T47D (cell line): ENCODE results near the gene C3orf80.
"Not testable (repeated sequence)": the region's sequence is repeated elsewhere in the genome, so short reads cannot be mapped to it uniquely, and the experiment has no call there.

ENCODE experiments used
- DNase-seq, 2 experiments: peaks; one replicate each; pipeline versions ENCODE4 v3.0.0 to v3.0.0-alpha.2; 2011 to 2012; ENCODE audit warnings: low read depth in 1 of 2, low spot score in 1 of 2
- JUND ChIP-seq: IDR thresholded peaks from 2 replicates; pipeline ENCODE4 v1.6.1; 2012; ENCODE audit warnings: low read depth
- in situ Hi-C: cut with HindIII; loops from 2 replicates; pipeline ENCODE4 v1.10.0; 2016; ENCODE audit warnings: low sequenced_read_pairs, low pct_unique_long_range_greater_than_20kb

C3orf80 gene

GRCh38 chr3:160225176-160226025 is at the start of gene C3orf80:
C3orf80 (plus strand) TSS chr3:160225422; CDS start chr3:160225636, 214 bp downstream.
- in situ Hi-C loops: no loop called here
- TF ChIP-seq JUND: no peak
- peak; percentile 82 to 84 for DNase-seq

DNA sequence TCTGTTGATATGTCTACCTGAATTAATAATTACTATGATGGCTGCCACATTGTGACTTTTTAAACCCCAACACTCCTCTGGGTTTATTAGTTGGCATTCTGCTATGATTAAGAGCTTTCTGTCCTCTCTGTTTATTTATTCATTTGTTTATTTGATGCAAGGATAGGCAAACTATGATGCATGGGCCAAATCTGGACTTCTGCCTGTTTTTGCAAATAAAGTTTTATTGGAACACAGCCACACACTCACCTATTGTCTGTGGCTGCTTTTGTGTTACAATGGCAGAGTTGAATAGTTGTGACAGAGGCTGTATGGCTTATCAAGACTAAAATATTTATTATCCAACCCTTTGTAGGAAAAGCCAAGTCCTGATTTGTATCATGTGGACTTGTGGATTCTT is 48.3 kb upstream of the C3orf80 start:
- DNase-seq: no peak
- in situ Hi-C loops: no loop called here
- no peak for TF ChIP-seq JUND

DNA sequence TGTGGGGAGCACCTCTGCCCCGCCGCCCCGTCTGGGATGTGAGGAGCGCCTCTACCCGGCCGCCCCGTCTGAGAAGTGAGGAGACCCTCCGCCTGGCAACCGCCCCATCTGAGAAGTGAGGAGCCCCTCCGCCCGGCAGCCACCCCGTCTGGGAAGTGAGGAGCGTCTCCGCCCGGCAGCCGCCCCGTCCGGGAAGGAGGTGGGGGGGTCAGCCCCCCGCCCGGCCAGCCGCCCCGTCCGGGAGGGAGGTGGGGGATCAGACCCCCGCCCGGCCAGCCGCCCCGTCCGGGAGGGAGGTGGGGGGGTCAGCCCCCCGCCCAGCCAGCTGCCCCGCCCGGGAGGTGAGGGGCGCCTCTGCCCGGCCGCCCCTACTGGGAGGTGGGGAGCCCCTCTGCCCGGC is 46.6 kb upstream of the C3orf80 start:
- in situ Hi-C loops, DNase-seq: not testable (repeated sequence)

DNA sequence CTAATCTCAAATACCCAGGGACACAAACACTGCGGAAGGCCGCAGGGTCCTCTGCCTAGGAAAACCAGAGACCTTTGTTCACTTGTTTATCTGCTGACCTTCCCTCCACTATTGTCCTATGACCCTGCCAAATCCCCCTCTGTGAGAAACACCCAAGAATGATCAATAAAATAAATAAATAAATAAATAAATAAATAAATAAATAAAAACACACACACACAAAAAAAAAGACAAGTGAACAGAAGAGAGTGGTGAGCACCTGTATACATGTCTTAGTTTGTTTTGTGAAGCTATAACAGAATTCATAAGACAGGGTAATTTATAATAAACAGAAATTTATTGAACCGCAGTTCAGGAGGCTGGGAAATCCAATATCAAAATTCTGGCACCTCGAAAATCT is 45.8 kb upstream of the C3orf80 start:
- DNase-seq, in situ Hi-C loops: not testable (repeated sequence)

- in situ Hi-C loops: no loop called here
- no peak for TF ChIP-seq JUND
- no peak for DNase-seq
Measured at GRCh38 chr3:160179906-160180305, 45.3 kb upstream of the C3orf80 start.

DNA sequence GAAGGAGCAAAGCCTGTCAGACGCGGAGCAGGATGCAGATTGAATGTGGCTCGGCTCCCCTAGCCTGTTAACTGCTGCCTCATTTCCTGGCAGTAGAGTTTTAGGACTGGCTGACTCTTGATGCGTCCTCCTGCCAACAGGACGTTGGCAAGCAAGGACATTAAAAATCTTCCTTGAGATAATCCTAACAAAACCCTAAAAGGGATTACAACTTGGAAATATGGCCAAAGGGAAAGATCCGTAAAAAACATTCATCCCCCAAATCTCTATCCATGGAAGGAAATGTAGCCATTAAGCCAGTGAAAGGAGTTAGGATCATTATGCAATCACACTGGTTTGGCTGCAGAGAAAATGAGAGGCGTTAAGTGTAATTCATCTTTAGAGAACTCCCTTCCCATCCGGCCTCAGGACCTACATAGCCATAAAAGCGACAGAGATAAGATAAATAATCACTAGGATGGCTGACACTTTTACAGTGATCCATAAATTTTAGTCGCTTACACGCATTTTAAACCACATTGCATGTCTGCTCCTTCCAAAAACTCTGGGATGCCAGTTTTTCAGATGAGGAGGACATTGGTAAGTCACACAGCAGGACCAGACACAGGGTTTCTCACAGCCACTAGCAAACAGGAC is 44.5 kb upstream of the C3orf80 start:
- DNase-seq: peak in 1 of 2 experiments; percentile 30
- in situ Hi-C loops: no loop called here

DNA sequence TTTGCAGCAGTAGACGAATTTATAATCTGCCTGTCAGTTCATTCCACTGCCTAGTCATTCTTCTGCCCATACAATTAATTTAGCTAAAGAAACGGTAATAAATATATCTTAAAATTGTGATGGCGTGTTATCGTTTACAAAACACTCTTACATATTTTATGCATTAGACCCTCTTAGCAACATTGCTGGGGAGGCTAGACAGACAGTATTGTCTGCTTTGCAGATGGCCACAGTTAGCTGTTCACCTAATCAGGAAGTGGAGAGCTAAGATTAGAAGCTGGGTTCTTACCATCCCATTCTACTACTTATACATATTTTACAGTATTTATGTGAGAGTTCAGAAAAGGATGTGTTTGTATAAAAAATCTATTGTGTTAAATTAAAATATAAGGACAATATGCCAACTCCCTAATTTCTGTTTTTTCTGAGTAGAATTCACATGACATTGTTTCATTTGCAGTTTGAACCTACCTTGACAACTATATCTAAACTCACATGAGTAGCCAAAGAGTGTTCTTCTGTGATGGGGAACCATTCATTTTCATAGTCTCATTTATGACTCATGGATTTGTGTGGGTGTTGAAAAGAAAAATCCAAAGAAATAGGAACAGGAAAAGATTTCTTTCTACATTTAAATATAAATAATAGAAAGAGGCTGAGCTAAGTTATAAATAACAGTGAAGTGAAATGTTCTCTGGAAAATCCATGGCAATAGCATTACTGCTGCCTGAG is 41.7 kb upstream of the C3orf80 start:
- in situ Hi-C loops: no loop called here
- no peak for TF ChIP-seq JUND
- no peak for DNase-seq

More for the DNA sequence above, 44.5 kb upstream of the C3orf80 start:
- TF ChIP-seq JUND: no peak

- no peak for DNase-seq
- in situ Hi-C loops: no loop called here
- no peak for TF ChIP-seq JUND
Measured at GRCh38 chr3:160184655-160185054, 40.6 kb upstream of the C3orf80 start.

DNA sequence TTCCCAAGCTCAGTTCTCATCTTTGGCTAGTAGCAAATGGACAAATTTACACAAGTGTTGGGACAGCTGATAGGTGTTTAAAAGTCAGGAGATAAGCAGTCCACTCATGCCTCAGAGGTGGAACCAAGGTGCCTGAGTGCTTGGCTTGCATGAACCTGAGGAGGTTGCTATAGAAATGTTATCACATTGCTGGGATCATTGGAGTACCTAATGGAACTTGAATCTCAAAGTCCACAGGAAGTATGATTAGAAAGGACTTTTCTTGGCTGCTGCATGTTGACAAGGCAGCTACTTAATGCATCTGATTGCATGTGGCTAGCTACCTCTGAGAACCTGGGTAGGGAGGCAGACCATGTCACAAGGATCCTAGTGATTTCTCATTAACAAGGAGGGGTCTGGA is 39.5 kb upstream of the C3orf80 start:
- DNase-seq: no peak
- in situ Hi-C loops: no loop called here
- no peak for TF ChIP-seq JUND

DNA sequence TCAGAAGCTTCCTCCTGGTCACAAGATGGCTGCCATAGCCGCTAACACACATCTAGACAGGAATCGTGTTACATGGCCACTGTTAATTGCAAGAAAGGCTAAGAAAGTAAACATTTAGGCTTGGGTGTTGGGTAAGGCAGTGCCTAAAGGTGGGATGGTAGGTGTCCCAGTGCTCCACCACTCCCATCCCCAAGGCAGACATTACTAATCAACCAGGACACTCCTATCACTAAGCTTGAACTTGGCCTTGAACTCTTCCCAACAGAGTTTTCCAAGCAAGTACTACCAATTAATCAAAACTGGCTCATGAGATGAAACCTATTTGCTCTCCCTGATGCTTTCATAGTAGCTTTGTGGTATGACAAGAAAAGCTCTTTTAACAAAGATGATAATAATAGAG is 37.9 kb upstream of the C3orf80 start:
- TF ChIP-seq JUND: no peak
- no peak for DNase-seq
- in situ Hi-C loops: no loop called here

DNA sequence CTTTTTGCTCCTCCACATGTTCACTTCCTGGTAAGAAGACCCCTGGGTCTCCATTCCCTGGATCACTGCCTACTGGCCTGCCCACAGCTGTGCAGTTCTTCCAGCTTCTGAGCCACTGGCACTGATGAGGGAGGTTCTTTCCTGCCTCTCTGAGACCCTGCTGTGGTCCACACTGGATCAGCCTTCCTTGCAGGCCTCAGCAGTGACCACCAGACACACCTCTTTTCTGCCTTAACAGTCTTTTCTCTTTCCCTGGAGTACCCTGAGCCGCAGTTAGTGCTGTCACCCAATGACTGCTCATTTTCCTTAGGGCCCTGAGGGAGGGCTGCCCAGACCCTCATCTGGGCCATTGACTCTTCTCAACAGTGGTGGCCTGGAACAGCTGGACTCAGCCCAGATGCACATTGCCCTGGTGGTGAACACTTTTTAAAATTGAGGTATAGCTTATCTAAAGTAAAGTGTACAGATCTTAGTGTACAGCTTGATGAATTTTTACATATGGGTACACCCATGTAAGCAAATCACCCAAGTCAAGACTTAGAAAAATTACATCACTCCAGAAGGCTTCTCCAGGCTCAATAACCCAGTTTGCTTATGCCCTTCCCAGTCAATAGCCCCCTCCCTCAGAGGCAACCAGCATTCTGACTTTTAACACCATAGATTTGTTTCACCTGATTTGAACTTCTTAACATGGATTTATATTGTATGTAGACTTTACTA is 32.8 kb upstream of the C3orf80 start:
- in situ Hi-C loops: no loop called here
- DNase-seq: no peak
- no peak for TF ChIP-seq JUND

DNA sequence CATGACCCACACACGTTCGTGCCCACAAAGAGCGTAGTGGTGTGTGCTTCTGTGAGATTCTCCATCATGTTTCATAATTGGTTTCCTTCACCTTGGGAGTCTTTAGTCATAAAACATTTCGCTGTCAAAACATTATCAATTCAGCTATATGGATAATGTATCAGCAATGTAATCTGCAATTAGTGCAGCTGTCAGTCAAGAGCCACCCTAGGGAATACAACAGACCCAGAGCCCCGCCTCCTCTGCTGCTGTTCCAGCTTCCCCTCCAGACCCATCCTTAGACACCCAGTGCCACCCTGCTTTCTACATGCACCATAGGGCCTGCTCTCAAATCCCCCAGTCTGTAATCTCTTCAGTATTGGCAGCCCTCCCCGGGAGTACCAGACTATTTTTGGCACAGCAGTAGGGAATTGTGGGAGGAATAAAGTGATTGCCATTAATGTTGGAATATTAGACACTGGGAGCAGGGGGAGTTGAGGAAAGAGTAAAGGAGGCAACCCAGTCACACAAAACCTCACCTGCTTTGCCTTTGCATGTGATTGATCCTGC is 31.5 kb upstream of the C3orf80 start:
- in situ Hi-C loops: no loop called here
- no peak for TF ChIP-seq JUND
- no peak for DNase-seq
